Ramos (cell line): ENCODE results near the gene CLTCL1.
"Not testable (repeated sequence)": the region's sequence is repeated elsewhere in the genome, so short reads cannot be mapped to it uniquely, and the experiment has no call there.

Experiments used
- in situ Hi-C: fragments of 300-500 bp; cut with MboI; formaldehyde crosslinking; loops from one replicate; pipeline ENCODE4 v1.14.3; 2022; ENCODE audit warnings: low sequenced_read_pairs; ENCODE audit not compliant: unreplicated experiment

Gene CLTCL1

DNA sequence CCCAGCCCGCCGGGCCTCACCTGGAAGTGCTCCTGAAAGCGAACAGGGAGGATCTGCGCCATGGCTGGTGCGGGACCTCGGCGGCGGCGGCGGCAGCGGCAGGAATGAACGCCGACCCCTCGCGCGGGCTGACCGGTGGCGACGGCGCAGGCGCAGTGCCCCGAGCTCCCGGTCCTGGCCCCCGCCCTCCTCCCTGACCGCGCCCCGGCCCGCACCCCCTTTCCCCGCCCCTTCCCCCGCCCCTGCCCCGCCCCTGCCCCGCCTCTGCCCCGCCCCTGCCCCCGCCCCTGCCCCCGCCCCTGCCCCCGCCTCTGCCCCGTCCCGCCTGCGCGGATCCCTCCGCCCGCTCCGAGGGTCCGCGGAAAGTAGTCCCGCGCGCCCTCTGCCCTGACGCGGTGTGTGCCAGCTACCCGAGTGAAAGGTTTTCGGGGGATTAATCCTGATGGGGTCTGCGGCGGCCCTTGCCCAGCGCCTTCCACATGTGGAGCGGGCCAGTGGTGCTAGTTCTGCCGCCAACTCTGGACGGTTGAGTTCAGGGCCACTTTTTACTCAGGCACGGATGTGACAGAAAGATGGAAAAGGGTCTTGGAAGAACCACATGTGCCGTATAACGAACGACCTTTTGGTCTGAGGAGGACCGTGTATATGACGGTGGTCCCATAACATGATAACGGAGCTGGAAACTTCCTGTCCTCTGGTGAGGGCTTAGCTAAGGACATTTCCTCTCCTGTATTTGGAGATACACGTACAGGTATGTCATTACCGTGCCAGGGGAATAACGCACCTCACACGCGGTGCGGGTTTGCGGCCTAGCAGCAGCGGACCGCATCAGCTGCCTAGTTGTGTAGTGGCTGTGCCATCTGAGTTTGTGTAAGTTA is at the start of gene CLTCL1:
Gene CLTCL1, minus strand, starts transcription at position 140 of the 878 bp plus-strand sequence. Its CDS starts 78 bp downstream, at position 62.
- in situ Hi-C loops: loop anchor here (10.0 kb wide), 1 partner anchor 333 kb away; no protein-coding TSS in a partner anchor

DNA sequence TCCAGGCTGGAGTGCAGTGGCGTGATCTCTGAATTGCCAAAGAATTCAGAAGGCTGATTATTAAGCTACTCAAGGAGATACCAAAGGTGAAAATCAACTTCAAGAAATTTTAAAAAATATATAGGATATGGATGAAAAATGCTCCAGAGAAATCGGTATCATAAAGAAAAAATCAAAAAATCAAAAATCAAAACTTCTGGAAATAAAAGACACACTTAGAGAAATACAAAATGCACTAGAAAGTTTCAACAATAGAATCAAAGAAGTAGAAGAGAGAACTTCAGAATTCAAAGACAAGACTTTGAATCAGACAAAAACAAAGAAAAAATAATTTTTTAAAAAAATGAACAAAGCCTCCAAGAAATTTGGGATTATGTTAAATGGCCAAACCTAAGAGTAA is 45.6 kb upstream of the CLTCL1 start:
- in situ Hi-C loops: no loop called here

DNA sequence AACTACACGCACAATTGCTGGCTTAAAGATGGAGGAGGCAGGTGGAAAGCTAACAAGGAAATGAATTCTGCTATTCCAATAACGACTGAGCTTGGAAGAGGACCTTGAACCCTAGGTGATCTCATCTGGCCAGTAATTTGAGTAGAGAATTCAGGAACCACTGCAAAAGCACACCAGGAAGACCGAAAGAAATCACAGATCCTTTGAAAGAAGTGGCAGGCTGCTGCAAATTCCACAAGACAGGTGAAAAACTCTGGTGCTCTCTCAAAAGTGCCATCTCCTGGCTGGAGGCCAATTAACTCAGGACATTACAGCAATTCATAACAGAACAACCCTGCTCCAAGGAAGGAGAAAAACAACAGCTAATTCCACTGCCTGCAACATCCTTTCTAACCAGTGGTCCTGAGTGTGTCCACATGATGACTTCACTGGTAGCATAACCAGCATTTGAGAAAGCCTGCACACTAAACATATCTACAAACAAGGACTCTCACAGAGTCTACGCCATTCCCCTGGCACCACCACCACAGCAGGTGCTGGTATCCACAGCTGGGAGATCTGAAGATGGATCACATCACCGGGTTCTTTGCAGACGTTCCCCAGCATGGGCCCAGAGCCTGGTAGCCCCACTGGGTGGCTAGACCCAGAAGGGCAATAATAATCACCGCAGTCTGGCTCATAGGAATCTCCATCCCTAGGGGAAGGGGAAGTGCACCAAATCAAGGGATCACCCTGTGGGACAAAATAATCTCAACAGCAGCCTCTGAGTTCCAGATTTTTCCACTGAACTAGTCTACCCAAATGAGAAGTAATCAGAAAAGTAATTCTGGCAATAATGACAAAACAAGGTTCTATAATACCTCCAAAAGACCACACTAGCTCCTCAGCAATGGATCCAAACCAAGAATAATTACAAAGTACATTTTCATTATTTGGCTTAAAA is 44.9 kb upstream of the CLTCL1 start:
- in situ Hi-C loops: no loop called here

DNA sequence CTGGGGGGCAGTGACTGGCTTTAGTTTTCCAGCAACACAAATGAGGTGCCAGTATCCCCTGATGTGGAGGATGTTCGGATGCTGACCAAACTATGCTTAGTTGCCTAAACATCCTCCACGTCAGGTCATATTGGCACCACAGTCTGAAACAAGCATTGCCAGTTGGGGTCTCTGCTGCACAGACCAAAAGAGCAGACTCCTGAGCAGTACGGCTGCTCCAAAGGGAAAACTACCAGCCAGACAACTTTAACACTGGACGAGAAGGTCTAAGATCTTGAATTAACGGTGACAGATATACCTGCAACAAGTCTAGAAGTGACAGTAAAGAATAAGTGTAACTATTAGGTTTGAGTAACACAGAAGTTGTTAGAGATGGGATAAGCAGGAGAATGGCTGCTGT is 40.5 kb upstream of the CLTCL1 start:
- in situ Hi-C loops: no loop called here

DNA sequence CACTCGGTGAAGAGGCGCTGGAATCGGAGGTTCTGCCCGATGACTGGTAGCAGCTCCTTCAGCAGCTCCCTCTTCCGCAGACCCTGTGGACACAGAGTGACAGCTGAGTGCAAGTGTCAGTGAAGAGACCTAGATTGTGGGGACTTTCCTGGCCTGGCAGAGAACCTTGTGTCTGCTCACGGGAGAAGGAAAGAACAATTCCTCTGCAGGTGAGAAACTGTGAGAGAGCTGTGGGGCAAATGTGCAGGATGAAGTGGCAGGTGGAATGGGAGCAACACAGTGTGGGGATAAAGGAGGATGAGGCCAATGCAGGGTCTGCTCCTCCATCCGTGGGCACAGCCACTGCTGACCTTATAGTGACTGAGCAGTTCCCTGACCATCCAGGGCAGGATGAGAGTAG is 40.0 kb upstream of the CLTCL1 start:
- in situ Hi-C loops: no loop called here

DNA sequence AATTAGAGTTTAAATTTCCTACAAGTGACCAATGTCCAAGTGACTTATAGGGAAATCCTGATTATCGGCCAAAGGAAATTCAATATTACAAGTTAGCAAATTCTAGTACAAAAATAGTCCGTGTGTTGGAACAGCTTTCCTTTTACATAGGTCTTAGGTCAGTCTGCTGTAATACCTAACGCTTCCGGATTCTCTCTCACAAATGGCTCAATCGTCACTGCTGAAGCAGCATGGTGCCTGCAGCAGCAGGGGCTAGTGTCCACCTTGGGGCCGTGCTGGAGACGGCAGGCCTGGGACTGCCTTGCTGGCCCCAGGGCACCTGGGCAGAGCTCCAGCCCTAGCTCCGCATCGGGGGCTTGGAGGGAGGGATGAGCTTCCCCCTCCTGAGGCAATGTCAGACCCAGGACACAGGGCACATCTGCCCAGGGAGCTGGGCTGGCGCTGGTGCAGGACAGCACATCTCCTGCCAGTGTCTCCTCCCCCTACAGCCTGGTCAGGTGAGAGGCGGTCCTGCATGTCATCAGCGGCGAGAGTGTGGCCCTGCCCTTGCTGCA is 39.4 kb upstream of the CLTCL1 start:
- in situ Hi-C loops: no loop called here

DNA sequence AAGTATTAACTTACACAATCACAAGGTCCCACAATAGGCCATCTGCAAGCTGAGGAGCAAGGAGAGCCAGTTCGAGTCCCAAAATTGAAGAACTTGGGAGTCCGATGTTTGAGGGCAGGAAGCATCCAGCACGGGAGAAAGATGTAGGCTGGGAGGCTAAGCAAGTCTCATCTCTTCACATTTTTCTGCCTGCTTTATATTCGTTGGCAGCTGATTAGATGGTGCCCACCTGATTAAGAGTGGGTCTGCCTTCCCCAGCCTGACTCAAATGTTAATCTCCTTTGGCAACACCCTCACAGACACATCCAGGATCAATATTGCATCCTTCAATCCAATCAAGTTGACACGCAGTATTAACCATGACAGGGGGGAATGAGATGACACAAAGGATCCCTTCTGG is 38.7 kb upstream of the CLTCL1 start:
- in situ Hi-C loops: not testable (repeated sequence)

DNA sequence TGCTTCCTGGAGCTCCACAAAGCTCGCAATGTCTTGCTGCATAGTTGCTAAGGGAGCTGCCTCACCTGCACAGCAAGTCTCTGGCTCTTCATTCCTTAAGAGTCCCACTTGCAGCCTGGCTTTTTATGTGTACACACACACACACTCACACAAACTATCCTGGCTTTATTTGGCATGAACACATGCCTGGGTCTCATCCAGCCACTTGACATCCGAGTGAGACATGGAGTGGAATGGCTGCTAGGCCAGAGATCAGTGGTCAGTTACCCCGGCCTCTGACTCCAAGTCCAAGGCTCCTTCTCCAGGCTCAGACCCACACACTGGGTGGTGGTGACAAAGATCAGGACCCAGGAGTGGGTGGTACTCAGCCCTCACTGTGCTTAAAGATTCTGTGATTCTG is 37.9 kb upstream of the CLTCL1 start:
- in situ Hi-C loops: no loop called here

DNA sequence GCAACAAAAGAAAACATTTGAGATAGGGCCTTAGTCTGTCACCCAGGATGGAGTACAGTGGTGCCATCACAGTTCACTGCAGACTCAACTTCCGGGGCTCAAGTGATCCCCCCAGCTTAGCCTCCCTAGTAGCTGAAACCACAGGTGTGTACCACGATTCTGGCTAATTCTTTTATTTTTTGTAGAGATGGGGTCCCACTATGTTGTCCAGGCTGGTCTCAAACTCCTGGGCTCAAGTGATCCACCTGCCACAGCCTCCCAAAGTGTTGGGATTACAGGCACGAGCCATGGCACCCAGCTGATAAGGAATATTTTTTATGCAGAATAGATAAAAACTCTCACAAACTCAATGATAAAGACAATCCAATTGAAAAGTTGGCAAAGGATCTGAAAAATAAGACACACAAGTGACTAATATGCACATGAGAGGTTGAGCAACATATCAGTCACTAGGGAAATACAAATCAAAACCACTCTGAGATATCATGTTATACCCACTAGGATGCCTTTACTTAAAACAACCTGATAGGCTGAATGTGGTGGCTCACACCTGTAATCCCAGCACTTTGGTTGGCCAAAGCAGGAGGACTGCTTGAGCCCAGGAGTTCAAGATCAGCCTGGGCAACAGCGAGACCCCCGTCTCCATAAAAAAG is 33.9 kb upstream of the CLTCL1 start:
- in situ Hi-C loops: no loop called here

DNA sequence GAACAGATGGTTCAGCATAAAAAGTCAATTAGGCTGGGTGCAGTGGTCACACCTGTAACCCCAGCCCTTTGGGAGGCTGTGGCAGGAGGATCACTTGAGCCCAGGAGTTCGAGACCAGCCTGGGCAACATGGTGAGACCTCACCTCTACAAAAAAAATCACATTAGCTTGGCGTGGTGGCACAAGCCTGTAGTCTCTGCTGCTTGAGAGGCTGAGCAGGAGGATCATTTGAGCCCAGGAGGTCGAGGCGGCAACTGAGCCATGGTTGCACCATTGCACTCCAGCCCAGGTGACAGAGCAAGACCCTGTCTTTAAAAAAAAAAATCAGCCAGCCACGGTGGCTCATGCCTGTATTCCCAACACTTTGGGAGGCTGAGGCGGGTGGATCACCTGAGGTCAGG is 31.9 kb upstream of the CLTCL1 start:
- in situ Hi-C loops: not testable (repeated sequence)

DNA sequence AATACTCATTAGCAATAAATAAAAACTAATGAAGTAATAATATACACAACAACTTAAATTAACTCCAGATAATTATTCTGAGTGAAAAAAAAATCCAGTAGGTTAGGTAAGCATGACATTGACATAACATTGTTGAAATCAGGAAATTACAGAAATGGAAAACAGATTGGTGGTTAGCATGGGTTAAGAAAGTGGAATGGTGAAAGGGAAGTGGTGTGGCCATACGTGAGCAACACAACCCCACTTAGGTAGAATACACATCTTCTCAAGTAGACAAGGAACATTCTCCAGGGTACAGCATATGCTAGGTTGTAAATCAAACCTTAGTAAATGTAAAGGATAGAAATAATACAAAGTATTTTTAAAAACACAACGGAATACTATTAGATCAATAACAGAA is 30.2 kb upstream of the CLTCL1 start:
- in situ Hi-C loops: no loop called here

DNA sequence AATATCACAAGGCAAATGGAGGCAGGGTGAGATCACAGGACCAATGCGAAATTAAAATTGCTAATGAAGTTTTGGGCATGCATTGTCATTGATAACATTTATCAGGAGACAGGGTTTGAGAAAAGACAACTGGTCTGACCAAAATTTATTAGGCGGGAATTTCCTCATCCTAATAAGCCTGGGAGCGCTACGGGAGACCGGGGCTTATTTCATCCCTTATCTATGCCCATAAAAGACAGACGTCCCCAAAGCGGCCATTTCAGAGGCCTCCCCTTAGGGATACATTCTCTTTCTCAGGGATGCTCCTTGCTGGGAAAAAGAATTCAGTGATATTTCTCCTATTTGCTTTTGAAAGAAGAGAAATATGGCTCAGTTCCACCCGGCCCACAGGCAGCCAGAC is 28.6 kb upstream of the CLTCL1 start:
- in situ Hi-C loops: not testable (repeated sequence)

DNA sequence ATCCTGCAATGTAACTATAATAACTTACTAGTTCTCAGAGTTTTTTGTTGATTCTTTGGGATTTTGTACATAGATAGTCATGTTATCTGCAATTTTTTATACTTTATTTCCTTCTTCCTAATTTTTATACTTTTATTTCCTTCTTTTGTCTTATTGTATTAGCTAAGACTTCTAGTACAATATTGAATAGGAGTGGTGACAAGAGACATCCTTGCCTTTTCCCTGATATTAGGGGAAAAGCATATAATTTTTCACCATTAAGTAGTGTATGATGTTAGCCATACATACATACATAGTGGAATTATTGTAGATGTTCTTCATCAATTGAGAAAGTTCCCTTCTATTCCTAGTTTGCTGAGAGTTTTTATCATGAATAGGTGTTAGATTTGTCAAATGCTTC is 27.8 kb upstream of the CLTCL1 start:
- in situ Hi-C loops: no loop called here

DNA sequence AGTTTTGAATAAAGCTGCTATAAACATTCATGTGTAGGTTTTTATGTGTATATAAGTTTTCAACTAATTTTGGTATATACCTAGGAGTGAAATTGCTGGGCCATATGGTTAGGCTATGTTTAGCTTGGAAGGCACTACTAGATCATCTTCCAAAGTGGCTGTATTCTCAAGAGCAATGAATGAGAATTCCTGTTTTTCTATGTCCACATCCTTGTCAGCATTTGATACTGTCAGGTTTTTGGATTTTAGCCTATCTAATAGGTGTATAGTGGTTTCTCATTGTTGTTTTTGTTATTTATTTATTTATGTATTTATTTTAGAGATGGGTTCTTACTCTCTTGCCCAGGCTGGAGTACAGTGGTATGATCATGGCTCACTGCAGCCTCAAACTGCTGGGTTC is 26.3 kb upstream of the CLTCL1 start:
- in situ Hi-C loops: no loop called here

DNA sequence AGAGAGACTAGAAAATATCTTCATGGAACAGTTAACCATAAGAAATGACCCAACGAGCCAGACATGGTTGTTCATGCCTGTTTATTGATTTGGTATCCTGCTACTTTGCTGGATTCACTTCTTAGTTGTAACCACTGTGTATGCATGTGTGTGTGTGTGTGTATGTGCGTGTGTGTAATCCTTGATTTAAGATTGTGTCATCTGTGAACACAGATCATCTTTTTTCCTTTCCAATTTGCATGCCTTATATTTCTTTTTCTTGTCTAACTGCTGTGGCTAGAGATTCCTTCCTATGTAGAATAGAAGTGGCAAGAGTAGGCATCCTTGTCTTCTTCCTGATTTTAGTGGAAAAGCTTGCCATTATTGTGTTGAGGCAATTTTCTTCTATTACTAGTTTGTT is 16.4 kb upstream of the CLTCL1 start:
- in situ Hi-C loops: no loop called here

DNA sequence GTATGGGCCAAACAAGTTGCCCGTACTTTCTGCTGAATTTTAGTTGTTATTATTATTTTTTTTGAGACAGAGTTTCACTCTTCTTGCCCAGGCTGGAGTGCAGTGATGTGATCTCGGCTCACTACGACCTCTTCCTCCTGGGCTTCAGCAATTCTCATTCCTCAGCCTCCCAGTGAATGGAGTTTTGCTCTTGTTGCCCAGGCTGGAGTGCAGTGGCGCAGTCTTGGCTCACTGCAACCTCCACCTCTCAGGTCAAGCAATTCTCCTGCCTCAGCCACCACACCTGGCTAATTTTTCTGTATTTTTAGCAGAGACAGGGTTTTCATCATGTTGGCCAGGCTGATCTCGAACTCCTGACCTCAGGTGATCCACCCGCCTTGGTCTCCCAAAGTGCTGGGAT is 15.0 kb upstream of the CLTCL1 start:
- in situ Hi-C loops: not testable (repeated sequence)

DNA sequence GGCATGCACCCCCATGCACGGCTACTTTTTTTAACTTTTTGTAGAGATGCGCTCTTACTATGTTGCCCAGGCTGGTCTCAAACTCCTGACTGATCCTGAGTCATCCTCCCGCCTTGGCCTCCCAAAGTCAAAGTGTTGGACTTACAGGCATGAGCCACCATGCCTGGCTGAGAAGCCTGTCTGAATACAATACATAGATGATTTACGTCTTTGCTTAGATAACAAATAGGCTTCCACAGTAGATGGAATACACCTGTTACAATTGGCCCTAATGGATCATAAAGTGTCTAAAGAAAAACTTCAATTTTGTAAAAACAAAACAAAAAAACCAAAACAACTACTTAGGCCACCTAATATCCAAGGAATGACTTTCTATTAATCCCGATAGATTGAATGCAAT is 13.0 kb upstream of the CLTCL1 start:
- in situ Hi-C loops: no loop called here

DNA sequence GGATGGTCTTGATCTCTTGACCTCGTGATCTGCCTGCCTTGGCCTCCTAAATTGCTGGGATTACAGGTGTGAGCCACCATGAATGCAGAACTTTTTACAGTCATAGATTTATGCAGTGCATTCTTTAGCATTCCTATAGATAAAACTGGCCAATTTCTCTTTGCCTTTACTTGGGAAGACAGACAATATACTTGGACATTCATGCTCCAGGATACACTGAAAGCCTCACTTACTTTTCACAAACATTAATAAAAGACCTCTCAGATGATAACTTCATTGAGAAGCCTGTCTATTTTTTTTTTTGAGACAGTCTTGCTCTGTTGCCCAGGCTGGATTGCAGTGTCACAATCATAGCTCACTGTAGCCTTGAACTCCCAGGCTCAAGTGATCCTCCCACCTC is 12.3 kb upstream of the CLTCL1 start:
- in situ Hi-C loops: no loop called here

DNA sequence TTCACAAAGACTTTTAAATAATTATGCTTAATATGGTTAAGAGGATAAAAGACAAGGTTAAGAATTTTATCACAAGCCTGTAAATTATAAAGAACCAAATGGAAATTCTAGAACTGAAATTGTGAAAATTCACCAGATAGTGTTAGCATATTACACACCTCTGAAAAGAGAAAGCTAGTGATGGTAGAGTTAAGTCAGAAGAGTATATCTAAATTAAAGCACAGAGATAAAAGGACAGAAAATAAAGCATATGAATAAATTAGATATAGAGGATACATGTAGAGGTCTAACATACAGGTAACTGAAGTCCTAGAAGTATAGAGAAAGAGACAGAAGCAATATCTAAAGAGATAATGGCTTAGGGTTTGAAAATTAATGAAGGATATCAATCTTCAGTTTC is 4.2 kb upstream of the CLTCL1 start:
- in situ Hi-C loops: loop anchor here (10.0 kb wide), 1 partner anchor 329 kb away; no protein-coding TSS in a partner anchor
